HepG2 (cell line): Measurements from ENCODE around the gene APLP1. TPM values are rescaled to one million over a fixed set of nuclear protein-coding genes. Genes with fewer than 3 reads are reported as not detected.

ENCODE experiments used
- AHDC1 ChIP-seq: sonication (generic); formaldehyde crosslinking; IDR thresholded peaks from 2 replicates; pipeline ENCODE4 v1.5.1; 2020; ENCODE audit warnings: mild to moderate bottlenecking, missing genetic modification reagents, borderline replicate concordance
- ATF5 ChIP-seq: sonication (generic); formaldehyde crosslinking; IDR thresholded peaks from 2 replicates; pipeline ENCODE4 v1.4.0; 2020; ENCODE audit warnings: mild to moderate bottlenecking, low read depth, missing genetic modification reagents
- BCLAF1 ChIP-seq: fragments of 450-650 bp; IDR thresholded peaks from 2 replicates; pipeline ENCODE4 v1.6.1; 2017; ENCODE audit warnings: mild to moderate bottlenecking
- CBX2 ChIP-seq, 2 experiments: fragments of 200-600 bp in 1 of 2; sonication (generic); formaldehyde crosslinking in 1 of 2; IDR thresholded peaks; 2 replicates each; pipeline versions ENCODE4 v1.7.0 to v1.8.1; 2018 to 2022; ENCODE audit warnings: low read depth in 2 of 2, low read length in 1 of 2, mild to moderate bottlenecking in 1 of 2, missing genetic modification reagents in 1 of 2
- U2AF2 ChIP-seq: fragments of 200-400 bp; formaldehyde crosslinking; IDR thresholded peaks from 2 replicates; pipeline ENCODE4 v1.6.1; 2017; ENCODE audit warnings: low read depth, mild to moderate bottlenecking, low read length
- ZBTB2 ChIP-seq: sonication (generic); formaldehyde crosslinking; IDR thresholded peaks from 2 replicates; pipeline ENCODE4 v1.8.0; 2022; ENCODE audit warnings: low read depth, missing genetic modification reagents
- ZIK1 ChIP-seq: sonication (generic); formaldehyde crosslinking; IDR thresholded peaks from 2 replicates; pipeline ENCODE4 v1.5.0; 2020; ENCODE audit warnings: mild to moderate bottlenecking, low read depth, missing genetic modification reagents, borderline replicate concordance
- ZNF232 ChIP-seq: sonication (generic); formaldehyde crosslinking; IDR thresholded peaks from 2 replicates; pipeline ENCODE4 v1.4.0; 2020; ENCODE audit warnings: missing genetic modification reagents, borderline replicate concordance
- ZNF446 ChIP-seq: sonication (generic); formaldehyde crosslinking; IDR thresholded peaks from 2 replicates; pipeline ENCODE4 v1.5.0; 2020; ENCODE audit warnings: mild to moderate bottlenecking, missing genetic modification reagents
- ZNF672 ChIP-seq: sonication (generic); formaldehyde crosslinking; IDR thresholded peaks from 2 replicates; pipeline ENCODE4 v1.8.1; 2022; ENCODE audit warnings: missing genetic modification reagents
- ZNF740 ChIP-seq: sonication (generic); formaldehyde crosslinking; IDR thresholded peaks from 2 replicates; pipeline ENCODE4 v1.4.0; 2020; ENCODE audit warnings: missing genetic modification reagents
- ZNF768 ChIP-seq: sonication (generic); formaldehyde crosslinking; IDR thresholded peaks from 2 replicates; pipeline ENCODE4 v1.4.0; 2020; ENCODE audit warnings: missing genetic modification reagents
- ZNF792 ChIP-seq: IDR thresholded peaks from 2 replicates; pipeline ENCODE4 v1.6.1; 2016
- ZNF883 ChIP-seq: sonication (generic); formaldehyde crosslinking; IDR thresholded peaks from 2 replicates; pipeline ENCODE4 v1.5.1; 2020; ENCODE audit warnings: mild to moderate bottlenecking, missing genetic modification reagents; ENCODE audit errors: not compliant biosample characterization
- polyA plus RNA-seq, 8 experiments: library from polyadenylated mRNA; depleted of rRNA in 3 of 8; stranded (reverse) in 7 of 8; unstranded in 1 of 8; fragments of >200 nt; fragmentation: Illumina TruSeq in 4 of 8; extraction: Trizol in 4 of 8; gene quantifications; 2 replicates each; pipeline versions ENCODE4 v1.2.1 to v1.2.3, GENCODE V29; 2011 to 2016; ENCODE audit warnings: low read depth in 4 of 8, missing spikeins in 1 of 8, mixed read lengths in 1 of 8; ENCODE audit not compliant: insufficient read depth in 1 of 8
- total RNA-seq, 5 experiments: library from RNA; depleted of rRNA; stranded (reverse); fragments of >200 nt; fragmentation: Illumina TruSeq; extraction: Trizol; gene quantifications; 2 replicates each; pipeline ENCODE4 v1.2.3, GENCODE V29; 2016; ENCODE audit warnings: low read depth in 1 of 5
- TF ChIP-seq, protein P1 (sequence below): sonication (generic); formaldehyde crosslinking; IDR thresholded peaks from 2 replicates; pipeline ENCODE4 v1.4.0; 2020; ENCODE audit warnings: missing genetic modification reagents

Gene APLP1
- total and polyA plus RNA-seq, 2 of the 13 experiments (the other 11 are each of a cell fraction or from before 2014, with no cell fraction given), result 2.0 to 2.9 TPM

- TF ChIP-seq U2AF2 (no peak), ZNF740 (CRISPR knock-in tag) (no peak), CBX2 (IDR thresholded peaks at IDR 0.05; ENCODE audit: low read depth, low read length) (no peak), CBX2 (CRISPR knock-in tag; IDR thresholded peaks at IDR 0.05; ENCODE audit: low read depth) (0 out of 2 replicates have a peak, but pooled peaks have one; percentile 31), BCLAF1 (no peak), ZNF792 (CRISPR knock-in tag) (peak; percentile 99), ATF5 (0 out of 2 replicates have a peak, but pooled peaks have one; percentile 84), AHDC1 (peak; percentile 49; the same call in 1 of the 2 replicates), ZNF768 (CRISPR knock-in tag) (peak; percentile 71; the same call in 1 of the 2 replicates), ZNF883 (CRISPR knock-in tag) (peak; percentile 94), ZBTB2 (CRISPR knock-in tag) (no peak), ZIK1 (CRISPR knock-in tag) (peak; percentile 74; the same call in 1 of the 2 replicates), ZNF232 (CRISPR knock-in tag) (peak; percentile 99), ZNF446 (CRISPR knock-in tag) (peak; percentile 89; the same call in 1 of the 2 replicates), ZNF672 (no peak)
- TF ChIP-seq, protein P1, sequence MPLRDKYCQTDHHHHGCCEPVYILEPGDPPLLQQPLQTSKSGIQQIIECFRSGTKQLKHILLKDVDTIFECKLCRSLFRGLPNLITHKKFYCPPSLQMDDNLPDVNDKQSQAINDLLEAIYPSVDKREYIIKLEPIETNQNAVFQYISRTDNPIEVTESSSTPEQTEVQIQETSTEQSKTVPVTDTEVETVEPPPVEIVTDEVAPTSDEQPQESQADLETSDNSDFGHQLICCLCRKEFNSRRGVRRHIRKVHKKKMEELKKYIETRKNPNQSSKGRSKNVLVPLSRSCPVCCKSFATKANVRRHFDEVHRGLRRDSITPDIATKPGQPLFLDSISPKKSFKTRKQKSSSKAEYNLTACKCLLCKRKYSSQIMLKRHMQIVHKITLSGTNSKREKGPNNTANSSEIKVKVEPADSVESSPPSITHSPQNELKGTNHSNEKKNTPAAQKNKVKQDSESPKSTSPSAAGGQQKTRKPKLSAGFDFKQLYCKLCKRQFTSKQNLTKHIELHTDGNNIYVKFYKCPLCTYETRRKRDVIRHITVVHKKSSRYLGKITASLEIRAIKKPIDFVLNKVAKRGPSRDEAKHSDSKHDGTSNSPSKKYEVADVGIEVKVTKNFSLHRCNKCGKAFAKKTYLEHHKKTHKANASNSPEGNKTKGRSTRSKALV, result 0 out of 2 replicates have a peak, but pooled peaks have one; percentile 65
Observed at GRCh38 chr19:35879770-35880317, 11.5 kb downstream of the APLP1 start (continued).
